ENCODE data around the gene HMCN1.

HMCN1 gene

DNA sequence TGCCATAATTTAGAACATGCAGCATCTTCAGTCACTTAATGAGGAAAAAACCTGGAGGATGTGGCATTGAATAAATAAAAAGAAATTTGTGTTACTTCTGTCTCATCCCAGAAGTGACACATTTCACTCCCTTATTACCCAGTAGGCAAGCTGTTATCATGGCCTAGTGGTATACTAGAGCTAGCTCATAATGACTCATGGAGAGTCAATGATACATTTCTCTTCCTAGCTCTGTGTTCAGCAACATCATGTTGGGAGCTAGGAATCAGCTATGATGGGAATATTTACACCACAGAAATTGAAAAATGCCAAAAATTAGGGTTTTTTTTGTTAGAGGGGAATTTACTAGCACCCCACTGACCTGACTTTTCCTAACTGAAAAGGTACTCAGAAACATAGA lies 182.7 kb downstream of the HMCN1 start:
- TF ChIP-seq, protein P1, sequence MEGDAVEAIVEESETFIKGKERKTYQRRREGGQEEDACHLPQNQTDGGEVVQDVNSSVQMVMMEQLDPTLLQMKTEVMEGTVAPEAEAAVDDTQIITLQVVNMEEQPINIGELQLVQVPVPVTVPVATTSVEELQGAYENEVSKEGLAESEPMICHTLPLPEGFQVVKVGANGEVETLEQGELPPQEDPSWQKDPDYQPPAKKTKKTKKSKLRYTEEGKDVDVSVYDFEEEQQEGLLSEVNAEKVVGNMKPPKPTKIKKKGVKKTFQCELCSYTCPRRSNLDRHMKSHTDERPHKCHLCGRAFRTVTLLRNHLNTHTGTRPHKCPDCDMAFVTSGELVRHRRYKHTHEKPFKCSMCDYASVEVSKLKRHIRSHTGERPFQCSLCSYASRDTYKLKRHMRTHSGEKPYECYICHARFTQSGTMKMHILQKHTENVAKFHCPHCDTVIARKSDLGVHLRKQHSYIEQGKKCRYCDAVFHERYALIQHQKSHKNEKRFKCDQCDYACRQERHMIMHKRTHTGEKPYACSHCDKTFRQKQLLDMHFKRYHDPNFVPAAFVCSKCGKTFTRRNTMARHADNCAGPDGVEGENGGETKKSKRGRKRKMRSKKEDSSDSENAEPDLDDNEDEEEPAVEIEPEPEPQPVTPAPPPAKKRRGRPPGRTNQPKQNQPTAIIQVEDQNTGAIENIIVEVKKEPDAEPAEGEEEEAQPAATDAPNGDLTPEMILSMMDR (IDR thresholded peaks at IDR 0.05; ENCODE audit: low read depth, low read length, missing control alignments), result no peak
- H3K4me3 ChIP-seq (replicated peaks; ENCODE audit: low read depth, low read length), result no peak overlapping the region

DNA sequence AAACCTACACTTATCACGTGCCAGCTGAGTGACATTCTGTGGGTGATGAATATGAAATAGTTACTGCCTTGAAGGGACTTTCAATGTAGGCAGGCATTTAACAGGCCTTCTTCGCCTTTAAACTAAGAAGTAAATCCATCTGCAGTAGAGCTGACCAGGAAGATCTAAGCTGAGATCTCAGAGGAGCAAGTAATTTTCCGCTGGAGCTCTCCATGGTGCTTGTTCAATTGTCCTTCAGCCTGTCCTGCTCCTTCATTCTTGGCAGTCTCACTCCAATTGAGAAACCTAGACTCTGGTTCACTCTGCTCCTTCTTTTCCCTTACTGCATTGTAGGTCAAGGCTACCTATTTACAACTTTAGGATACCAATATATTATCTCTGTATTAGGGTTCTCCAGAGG lies 183.5 kb downstream of the HMCN1 start:
- no peak overlapping the region for H3K4me3 ChIP-seq (replicated peaks; ENCODE audit: low read depth, low read length)
- DNase-seq (ENCODE audit: extremely low read depth, low read depth), result peak; percentile 25
- TF ChIP-seq, protein P1 (IDR thresholded peaks at IDR 0.05; ENCODE audit: low read depth, low read length, missing control alignments), result no peak

More for the DNA sequence above, 182.7 kb downstream of the HMCN1 start:
- DNase-seq (ENCODE audit: extremely low read depth, low read depth), result no peak

DNA sequence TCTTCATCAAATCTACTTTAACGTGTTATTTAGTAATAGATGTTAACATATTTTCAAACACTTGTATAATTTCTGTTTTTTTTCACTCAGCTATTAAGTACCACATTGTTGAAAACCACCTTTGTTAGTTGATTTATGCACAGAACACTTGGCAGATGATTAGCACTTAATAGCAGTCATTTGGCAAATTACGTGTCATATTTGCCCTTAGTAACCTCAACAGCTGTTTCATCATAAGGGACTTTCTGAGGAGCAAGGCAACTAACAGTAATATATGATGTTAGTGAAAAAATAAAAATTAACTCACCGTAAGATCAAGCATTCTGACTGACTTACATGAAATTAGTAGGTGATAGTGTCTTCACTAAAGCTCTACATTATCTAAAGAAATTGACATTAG lies 186.4 kb downstream of the HMCN1 start:
- TF ChIP-seq, protein P1 (IDR thresholded peaks at IDR 0.05; ENCODE audit: low read depth, low read length, missing control alignments), result no peak
- DNase-seq (ENCODE audit: extremely low read depth, low read depth), result no peak
- H3K4me3 ChIP-seq (replicated peaks; ENCODE audit: low read depth, low read length), result no peak overlapping the region

DNA sequence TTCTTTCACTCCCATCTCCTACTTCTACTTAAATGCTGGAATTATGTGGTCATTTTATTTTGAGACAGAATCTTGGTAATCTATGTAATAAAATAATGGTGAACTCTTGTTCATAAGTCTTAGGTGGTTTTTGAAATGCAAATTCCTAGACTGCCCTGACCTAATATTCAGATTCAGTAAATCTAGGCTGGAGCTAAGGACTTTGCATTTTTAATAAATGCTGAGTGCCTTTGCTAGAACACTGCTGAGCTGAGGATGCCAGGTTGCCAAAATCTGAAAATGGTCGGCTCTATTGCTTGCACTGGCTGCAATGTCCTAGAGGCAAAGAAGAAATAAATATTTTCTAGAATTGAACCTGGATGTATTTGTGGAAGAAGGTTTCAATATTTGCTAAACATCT lies 187.4 kb downstream of the HMCN1 start:
- TF ChIP-seq, protein P1 (IDR thresholded peaks at IDR 0.05; ENCODE audit: low read depth, low read length, missing control alignments), result no peak
- H3K4me3 ChIP-seq (replicated peaks; ENCODE audit: low read depth, low read length), result no peak overlapping the region
- DNase-seq (ENCODE audit: extremely low read depth, low read depth), result no peak

DNA sequence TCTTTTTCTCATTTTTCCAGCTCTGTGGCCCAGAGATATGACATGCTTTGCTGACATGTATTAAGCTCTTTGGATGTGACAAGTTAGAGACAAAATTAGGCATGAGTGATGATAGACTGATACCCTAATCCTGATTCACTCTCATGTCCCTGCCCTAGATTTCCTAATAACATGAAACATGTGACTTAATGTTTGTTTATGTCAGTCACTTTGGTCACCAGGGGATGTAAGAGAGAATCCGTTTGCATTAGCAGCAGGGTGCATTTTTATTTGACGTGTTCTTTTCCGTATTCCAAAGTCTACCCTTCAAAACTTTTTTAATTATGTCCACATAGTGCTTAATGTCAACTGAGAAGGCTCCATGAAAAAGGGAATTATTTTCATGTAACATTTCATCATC lies 192.4 kb downstream of the HMCN1 start:
- TF ChIP-seq, protein P1 (IDR thresholded peaks at IDR 0.05; ENCODE audit: low read depth, low read length, missing control alignments), result no peak
- no peak for DNase-seq (ENCODE audit: extremely low read depth, low read depth)
- H3K4me3 ChIP-seq (replicated peaks; ENCODE audit: low read depth, low read length), result no peak overlapping the region

DNA sequence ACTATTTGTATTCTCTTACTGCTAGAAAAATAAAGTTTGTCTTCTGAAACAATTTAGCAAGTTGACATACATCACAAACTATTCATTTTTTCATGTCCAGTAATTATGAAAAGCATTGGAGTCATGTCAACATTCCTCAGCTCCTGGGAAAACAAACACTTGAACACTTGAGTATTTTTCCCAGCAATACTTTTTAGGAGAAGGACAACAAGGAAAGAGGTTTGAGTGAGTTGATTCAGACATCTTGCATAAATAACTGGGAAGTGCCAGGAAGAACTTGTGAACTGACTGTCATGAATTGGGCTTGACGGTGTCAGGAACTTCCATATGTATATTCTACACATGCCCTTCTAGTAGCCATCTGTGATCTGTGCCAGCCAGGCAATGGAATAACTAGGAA lies 195.6 kb downstream of the HMCN1 start:
- DNase-seq (ENCODE audit: extremely low read depth, low read depth), result no peak
- no peak overlapping the region for H3K4me3 ChIP-seq (replicated peaks; ENCODE audit: low read depth, low read length)
- TF ChIP-seq, protein P1 (IDR thresholded peaks at IDR 0.05; ENCODE audit: low read depth, low read length, missing control alignments), result no peak

DNA sequence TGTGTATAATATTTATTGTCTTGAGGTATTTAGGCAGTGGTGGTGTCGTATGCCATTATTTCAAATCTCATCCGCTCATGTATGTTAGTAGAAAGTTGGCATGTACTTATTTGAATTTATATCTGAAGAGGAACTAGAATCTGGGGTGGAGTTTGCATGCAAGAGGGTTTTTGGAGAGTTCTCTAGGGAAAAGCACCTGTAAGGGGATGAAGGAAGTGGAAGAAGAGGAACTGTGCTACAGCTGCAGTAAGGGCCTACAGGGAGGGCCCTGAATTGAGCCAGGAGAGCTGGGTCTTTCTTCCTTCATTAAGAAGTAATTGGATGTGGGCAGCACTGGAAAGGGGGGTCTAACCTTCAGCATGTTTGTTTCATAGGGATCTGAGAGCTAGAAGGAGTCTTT lies 197.2 kb downstream of the HMCN1 start:
- H3K4me3 ChIP-seq (replicated peaks; ENCODE audit: low read depth, low read length), result no peak overlapping the region
- TF ChIP-seq, protein P1 (IDR thresholded peaks at IDR 0.05; ENCODE audit: low read depth, low read length, missing control alignments), result no peak
- no peak for DNase-seq (ENCODE audit: extremely low read depth, low read depth)
